ENCODE data around the gene NINJ1. TPM values are rescaled to one million over a fixed set of nuclear protein-coding genes. Genes with fewer than 3 reads are reported as not detected.
"Not testable (repeated sequence)": the region's sequence is repeated elsewhere in the genome, so short reads cannot be mapped to it uniquely, and the experiment has no call there.

NINJ1 gene
- total RNA-seq, 1 donor from 2014 or later, result 17.7 TPM

DNA sequence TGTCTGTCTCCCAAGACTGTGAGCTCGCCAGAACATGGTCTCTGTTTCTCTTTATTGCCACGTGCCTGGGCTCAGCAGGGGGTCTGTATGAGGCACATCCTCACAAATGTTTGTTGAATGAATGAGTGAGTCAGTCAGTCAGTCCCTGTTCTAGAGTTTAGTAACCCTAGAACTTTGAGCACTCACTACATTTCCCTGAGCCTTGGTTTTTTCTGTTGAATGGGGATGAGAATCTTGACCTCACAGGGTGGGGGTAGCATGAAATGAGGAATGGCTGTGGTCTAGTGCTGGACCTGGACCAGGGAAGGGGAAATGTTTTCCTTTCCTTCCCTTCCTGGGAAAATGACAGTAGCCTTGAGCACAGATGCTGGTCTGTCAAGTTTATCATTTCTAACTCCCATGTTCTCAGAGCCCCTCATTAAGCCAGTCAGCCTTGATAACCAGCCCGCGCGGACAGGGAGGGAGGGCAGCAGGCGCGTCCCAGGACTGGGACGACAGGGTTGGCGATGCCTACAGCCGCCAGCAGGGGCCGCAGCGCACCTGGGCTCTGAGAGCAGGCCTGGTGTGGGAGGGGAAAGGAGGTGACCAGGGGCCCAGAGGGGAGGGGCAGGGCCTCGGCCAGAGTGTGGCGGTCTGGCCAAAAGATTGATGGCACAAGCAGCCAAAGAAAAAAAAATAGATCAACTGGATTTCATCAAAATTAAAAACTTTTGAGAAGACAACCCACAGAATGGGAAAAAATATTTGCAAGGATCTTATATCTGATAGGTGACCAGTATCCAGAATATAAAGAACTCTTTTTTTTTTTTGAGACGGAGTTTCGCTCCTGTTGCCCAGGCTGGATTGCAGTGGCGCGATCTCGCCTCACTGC is 25.8 kb upstream of the NINJ1 start:
- DNase-seq, result peak; percentile 91

DNA sequence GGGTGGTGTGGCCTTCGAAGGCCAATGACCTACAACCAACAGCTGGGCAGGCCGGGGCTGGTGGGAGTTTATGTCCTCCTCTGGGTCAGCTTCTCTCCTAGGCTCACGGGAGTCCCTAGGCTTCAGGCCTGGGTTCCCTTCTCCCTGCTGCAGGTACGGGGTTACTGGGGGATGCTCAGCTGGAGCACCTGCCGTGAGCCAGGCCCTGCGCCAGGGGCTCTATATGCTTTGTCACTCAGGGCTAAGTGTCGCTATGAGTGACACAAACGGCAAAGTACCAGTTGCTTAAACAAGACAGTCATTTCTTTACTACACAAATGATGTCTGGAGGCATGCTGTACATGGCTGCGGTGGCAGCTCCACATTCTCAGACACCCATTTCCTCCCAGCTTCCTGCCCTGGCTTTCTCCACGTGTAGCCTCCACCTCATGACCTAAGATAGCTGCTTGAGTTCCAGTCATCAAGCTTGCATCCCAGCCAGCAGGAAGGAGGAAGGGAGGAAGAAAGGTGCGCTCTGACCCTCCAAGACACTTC is 22.5 kb upstream of the NINJ1 start:
- DNase-seq, result no peak

DNA sequence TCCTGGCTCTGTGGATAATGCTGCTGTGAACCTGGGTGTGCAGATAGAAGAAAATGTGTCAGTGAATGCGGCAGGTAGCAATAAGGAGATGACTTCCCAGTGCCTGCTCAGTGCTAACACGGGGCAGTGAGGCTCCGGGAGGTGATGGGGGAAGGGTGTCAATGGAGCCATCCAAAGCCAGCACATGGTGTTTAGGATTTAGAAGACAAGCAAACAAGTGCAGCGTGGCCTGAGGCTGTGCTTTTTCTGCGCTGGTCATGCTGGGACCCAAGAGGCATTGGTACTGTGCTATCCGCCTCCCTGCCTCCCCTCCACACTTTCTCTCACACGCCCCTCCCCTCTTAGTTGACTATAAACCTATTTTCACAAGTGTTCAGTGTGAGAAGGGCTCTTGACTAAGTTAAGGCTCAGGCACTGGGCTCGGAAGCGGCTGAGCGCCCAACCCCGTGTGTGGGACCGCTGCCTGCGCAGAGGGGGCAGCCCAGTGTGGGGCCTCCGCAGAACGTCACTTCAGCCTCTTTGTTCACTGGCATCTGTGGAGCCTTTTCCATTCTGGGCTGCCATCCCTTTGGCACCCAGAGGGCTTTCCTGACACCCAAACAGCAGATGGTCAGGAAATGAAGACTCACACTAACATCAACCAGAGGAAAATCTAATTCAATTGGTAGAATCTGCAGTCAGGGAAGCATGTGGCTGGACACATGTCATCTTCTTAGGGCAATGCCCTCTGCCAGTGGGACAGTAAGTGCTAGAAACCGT is 21.8 kb upstream of the NINJ1 start:
- DNase-seq, result no peak

DNA sequence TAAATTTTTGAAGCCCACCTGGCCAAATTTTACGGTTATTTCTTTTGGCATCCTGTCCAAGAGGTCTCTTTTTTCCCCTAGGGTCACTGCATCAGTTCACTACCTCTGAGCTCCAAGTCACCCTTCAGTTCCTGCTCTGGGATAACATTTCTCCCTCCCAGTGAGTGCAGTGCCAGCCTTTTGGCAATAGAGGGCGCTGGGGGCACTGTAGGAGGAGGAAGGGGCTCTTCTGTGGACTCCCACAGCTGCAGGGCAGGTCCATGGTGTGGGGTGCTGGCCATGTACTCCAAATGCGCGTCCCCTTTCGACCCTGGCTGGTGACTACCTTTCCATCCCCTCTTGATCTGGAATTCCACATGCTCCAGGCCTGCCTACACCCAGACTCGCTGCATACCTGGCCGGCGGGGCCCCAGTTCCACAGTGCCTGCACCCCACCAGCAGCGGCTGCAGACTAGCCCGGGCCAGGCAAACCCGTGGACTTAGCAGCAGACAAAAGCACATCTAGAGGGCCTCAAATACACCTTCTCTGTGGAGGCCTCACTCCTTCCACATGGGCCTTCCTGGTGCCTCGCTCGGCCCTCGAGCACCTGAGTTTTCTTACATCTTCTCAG is 20.3 kb upstream of the NINJ1 start:
- DNase-seq, result peak; percentile 48

DNA sequence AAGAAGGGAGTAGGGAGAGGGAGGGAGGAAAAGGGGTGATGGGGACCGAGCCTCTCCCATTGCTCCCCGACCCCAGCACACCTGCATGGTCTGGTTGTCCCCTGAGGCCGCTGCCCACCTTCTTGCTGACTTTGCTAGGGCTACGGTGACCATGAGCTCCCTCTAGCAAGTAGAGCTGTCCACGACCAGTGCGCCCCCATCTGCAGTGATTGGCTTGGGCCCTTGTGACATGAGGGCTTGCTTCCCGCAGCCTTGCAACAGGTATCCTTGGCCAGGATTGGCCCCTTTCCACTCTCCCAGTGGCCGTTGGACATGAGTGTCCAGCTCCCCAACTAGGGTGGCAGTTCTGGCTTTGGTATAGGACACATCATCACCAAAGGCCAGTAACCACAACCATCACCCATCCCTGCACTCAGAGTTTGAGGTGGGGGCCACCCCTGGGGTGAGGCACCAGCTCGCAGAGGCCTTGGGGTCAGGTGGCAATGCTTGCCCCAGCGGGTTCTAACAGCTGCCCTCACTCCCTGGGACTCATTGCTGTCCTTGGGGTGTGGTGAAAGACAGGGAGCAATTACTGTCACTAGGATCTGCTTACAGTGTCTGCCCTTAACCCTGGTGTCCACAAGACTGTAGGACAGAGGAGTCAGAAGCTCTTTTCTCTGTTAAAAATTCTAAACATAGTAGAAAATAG is 17.2 kb upstream of the NINJ1 start:
- DNase-seq, result no peak

DNA sequence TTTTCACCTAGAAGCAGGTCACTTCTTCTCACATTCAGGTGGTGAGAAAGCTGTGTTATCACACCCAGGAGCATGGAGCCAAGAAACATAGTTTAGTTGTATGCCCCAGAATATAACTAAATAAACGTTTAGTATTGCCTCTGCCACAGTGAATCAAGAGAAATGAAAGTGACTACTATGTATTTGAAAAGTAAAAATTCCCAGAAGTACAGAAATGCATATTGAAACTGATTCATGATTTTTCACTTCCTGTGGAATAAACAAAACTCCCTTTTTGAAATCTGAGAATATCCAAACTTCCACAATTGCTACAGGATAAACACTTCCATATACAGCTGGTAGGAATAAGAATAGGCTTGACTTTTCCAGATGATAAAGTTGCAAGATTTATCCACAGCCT is 15.3 kb upstream of the NINJ1 start:
- DNase-seq, result no peak

DNA sequence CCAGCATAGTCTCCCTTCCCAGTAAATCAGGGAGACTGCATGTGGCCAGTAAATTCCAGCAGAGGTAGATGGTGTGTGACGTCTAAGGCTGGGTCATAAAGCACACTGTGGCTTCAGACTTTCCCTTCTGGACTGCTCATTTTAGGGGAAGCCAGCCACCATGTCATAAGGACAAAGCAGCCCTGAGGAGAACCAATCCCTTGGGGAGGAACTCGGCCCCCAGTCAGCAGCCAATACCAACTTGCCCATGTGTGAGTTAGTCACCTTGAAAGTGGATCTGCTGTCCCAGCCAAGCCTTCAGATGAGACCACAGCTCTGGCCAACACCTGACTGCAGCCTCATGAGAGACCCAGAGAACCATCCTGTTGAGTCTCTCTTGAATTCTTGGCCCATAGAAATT is 14.7 kb upstream of the NINJ1 start:
- DNase-seq, result no peak

DNA sequence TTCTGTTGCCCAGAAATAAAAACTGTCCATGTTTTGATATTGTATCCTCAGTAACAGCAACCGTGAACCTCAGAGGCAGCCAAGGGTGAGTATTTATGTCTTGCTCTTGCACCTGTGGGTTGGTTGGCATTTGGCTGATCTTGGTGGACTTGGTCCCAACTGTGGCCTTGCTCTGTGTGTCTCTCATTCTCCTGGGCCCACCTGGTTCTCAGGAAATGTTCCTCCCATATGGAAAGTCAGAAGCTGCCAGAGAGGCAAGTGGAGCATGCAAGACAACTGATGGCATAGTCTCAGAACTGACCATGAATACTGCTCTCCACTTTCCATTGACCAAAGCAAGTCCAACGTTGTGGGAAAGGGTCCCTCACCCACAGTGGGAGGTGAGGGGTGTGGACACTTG is 13.6 kb upstream of the NINJ1 start:
- no peak for DNase-seq

DNA sequence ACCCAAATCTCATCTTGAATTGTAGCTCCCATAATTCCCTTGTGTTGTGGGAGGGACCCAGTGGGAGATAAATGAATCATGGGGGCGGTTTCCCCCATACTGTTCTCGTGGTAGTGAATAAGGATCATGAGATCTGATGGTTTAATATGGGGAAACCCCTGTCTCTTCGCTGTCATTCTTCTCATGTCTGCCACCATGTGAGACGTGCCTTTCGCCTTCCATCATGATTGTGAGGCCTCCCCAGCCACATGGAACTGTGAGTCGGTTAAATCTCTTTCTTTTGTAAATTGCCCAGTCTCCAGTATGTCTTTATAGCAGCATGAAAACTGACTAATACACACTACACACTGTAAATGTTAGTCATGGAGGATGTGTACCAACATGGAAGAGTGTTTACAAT is 12.6 kb upstream of the NINJ1 start:
- DNase-seq, result not testable (repeated sequence)

DNA sequence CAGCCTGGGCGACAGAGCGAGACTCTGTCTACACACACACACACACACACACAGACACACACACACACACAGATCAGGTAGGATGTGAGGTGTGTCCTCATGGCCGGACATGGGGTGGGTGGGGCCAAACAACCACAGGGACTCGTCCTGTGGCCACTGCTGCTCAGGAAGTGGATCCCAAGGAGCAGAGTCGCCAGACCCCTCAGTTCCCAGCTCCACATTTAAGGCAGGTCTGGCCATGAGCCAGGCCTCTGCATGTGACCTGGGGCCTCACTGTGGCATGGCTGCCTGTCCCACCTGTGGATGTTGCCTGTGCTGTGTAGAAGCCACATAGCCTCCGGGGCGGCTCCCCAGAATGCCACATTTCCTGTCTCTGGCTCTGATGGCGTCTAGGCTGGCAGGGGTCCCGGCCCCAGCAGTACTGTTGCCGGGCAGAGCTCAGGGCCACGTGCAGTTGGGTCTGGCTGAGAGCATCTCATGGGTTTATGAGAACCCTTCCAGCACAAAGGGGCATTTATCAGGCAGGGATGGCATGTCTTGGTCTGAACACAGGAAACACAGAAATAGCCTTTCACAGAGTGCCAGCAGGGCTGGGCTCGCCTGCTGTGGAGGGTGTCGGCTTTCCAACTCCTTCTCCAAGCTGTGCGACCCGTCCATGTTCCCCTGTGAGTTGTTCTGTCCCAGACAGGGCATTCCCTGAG is 9.9 kb upstream of the NINJ1 start:
- peak; percentile 87 for DNase-seq

DNA sequence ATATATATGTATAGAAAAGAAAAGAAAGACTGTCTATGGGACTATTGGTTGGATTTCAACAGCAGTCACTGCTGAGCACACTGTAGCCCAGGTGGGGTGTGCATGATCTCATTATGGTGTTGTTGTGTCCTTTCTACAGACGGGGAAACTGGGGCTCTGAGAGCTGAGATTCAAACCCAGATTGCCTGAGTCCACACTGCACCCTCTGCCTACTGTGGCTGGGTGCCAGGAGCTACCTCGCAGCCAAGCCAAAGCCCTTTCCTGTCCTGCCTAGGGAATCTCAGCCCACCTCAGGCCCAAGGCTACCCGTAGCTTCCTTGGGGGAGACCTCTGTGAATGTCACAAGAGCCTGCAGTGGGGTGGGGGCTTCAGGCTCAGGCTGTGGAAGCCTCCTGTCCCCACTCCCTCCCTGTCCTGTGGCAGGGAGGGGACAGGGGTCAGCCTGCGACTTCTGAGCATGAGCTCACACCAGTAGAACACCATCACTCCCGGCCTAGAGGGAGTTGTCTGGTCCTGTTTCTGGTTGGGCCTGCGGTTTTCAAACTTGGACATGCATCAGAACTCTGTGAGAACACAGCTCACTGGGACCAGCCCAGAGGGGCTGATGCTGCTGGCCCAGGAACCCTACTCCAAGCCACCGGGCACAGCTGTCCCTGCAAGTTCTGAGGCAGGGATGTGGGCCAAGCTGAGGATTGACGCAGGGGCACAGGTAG is 7.9 kb upstream of the NINJ1 start:
- peak; percentile 16 for DNase-seq

DNA sequence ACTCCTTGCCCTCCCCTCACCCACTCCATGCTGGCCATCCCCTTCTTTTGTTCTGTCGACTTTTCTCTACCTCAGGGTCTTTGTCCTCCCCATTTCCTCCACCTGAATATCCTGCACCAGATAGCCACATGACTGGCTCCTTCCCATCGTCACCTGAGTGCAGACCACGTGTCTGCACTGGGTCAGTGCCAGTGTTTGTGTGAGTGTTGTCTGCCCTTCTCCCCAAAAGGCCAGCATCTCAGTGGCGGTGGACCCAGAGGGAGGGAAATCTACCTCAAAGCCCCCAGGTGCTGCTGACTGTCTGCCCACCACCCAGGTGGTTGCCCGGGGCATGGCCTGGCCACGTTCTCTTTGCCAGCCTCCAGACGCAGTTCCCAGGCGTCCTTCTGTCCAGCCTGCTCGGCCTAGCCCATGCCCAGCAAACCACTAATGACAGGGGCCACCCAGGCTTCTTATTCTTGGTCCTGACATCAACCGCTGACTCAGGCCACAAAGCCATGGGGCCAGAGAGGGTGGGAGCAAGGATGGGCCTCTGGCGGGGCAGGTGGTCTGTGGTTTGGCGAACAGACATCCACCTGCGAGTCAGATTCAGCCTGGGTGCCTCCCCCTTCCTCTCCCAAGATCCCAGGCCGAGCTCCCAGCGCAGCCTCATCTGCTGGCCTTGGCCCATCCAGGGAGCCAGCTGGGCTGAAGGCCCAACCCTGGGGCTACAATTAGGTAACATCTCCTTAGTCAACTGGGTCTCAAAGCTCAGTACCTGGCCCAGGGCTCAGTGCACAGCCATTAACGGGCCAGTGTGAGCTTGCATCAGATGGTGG is 5.5 kb upstream of the NINJ1 start:
- DNase-seq, result no peak

DNA sequence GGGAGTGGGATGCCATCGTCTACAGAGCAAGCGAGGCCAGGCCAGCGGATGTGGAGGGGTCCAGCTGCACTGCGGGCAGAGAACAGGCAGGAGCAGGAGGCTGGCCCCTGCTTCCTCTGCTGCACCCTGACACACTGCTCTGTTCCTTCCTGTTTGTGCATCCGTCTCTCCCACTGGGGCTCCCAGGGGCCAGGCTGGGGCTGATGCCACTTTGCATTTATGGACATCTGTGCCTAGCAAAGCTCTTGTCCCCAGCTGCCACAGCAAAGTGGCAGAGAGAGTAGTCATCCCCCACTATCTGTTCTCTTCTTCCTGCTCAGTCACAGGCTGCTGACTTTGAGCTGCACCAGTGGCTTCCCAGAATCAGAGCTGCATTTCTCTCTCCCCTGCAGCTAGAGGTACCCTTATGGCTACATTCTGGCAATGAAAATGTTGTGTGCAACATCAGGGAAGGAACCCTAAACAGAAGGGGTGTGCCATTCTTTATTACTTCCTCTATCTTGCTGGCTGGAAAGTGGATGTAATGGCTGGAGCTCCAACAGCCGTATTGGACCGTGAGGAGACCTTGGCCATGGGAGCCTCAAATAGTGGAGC is 4.2 kb upstream of the NINJ1 start:
- no peak for DNase-seq

DNA sequence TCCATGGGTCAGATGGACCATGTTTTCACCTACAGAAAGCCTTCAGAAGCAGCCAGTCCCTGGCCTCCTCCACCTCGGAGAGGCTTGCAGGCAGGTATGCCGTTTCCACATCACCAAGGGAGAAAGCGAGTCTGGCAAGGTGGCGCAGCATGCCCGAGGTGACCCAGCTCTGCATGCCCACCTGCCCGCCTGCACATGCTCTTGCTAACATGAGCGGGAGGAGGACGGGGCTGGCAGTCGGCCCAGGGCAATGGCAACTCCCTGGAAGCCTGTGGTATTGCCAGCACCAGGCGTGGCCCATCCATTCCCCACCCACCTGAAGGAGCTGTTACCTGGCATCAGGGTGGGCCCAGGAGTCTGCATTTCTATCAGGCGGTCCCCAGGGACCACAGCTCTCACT is 3.3 kb upstream of the NINJ1 start:
- DNase-seq, result no peak

DNA sequence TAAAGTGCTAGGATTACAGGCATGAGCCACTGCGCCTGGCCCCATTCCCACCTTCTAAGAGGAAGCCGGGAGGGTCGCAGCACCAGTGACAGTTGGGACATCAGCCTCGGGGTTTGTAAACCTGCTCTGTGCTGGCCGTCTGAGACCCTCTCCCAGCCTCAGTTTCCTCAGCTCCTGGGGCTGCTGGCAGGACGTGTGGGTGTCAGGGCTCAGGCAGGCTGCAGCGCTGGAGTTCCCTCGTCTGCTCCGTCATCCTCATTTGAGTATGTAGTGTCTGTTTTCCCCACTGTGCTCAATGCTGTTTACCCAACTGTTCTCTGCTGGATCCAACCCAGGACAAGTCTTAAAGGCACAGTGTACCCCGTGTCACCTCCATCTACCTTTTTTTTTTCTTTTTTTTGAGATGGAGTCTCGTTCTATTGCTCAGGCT is 2.0 kb upstream of the NINJ1 start:
- peak; percentile 54 for DNase-seq

DNA sequence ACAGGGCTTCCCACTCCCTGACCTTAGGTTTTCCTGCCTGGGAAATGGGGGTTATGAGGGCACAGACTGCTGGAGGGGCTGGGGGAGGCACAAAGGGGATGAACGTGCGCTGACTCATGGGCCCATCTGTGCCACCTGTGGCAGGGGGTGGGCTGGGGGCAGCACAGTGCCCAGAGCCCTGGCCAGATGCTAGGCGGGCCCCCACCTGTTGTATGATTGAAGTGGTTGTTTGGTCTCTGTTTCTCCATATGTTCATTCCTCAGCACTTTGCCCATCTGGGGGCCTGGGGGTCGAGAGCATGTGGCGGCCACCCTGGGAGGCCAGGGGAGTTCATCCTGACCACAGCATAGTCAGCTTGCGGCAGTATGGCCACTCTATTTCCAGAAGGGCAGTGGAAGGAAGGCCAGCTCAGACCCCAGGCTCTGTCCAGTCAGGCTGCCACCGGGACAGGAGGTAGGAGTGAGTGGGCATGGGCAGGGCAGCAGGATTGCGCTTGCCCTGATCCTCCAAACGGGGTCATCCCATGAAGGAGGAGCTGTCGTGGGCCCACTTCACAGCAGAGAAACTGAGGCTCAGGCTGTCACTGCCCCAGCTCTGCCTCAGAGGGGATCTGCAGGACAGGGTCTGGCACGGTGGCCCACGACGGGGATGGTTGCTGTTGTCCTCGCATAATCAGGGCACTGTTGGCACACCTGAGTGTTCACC is 841 bp upstream of the NINJ1 start:
- DNase-seq, result peak; percentile 45

DNA sequence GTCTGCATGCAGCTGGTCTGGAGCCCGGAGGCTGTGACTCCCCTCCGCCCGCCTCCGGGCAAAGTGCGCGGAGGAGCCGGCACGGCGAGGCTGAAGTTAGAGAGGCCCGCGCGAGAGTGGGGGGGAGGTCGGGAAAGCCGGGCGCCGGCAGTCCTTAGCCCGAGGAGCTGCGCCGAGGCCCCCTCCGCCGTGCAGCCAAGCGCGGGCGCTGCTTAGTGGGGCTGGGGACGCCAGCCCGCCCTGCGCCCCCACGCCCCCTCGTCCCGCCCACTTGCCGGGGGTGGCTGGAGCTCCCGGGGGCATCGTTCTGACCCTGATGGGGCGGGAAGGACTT is 403 bp downstream of the NINJ1 start:
- peak; percentile 80 for DNase-seq

DNA sequence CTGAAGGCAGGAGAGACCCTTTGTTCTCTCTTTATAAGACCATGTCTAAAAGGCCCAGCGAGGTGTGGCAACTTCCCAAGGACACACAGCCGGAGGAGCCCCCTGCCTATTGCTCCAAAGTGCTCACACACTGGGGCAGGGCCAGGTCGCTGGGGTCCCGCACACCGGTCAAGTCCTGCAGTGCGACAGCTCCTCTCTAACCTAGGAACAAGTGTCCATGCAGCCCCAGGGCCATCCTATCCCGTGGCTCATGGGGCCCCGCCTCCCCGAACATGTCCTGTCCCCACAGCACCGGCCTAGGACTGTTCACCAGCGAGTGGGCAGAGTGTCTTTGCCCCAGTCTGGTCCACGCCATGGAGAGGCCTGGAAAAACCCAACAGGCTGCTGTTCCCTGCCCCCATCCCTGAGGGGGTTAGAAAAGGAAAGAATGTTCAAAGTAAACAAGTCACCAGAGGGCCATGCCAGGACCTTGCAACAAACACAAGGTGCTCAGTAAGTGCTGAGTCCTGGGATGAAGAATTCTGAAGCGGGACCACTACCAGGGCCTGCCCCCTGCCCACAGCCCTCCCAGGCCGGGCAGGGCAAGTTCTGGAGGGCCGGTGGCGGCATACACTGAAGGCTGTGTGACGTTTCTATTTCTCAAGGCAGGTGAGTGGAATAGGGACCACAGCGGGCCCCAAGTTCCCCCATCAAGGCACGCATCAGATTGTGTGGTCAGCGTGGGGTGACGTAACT is 938 bp downstream of the NINJ1 start:
- peak; percentile 28 for DNase-seq

Data from tongue (tissue), 2 donors.